BJ (cell line): ENCODE results near the gene KAT6B. TPM values are rescaled to one million over a fixed set of nuclear protein-coding genes. Genes with fewer than 3 reads are reported as not detected.

Source experiments
- CTCF ChIA-PET: fragments of 350-600 bp; formaldehyde crosslinking; extraction: SDS; loops from one replicate; lab custom pipeline; 2021; ENCODE audit warnings: antibody characterized with exemption, inconsistent platforms; lab: Yijun Ruan, JAX
- POLR2A ChIA-PET: fragments of 300-600 bp; sonication (Branson Sonifier 250); formaldehyde crosslinking; extraction: SDS; loops from one replicate; lab custom pipeline; 2021; ENCODE audit warnings: antibody characterized with exemption; lab: Charles Lee
- DNase-seq: peaks from one replicate; pipeline ENCODE4 v3.0.0-alpha.2; 2011; ENCODE audit warnings: low read depth
- H3K27me3 ChIP-seq: 2 replicates; pipeline ENCODE4 v1.6.0; 2011; ENCODE audit warnings: low read length; ENCODE audit not compliant: control insufficient read depth, insufficient read depth
- H3K36me3 ChIP-seq: 2 replicates; pipeline ENCODE4 v1.5.1; 2011; ENCODE audit warnings: low read length; ENCODE audit not compliant: control insufficient read depth, insufficient read depth
- H3K4me3 ChIP-seq: 2 replicates; pipeline ENCODE4 v1.5.1; 2011; ENCODE audit warnings: low read depth, mild to moderate bottlenecking, control low read depth, low read length
- polyA plus RNA-seq: library from polyadenylated mRNA; depleted of rRNA; stranded (reverse); fragments of >200 nt; gene quantifications from 2 replicates; pipeline ENCODE4 v1.2.3, GENCODE V29; 2011
- TF ChIP-seq, protein P1 (sequence below): IDR thresholded peaks from 2 replicates; pipeline ENCODE4 v1.5.1; 2011; ENCODE audit warnings: low read depth, mild to moderate bottlenecking, control low read depth, inconsistent platforms, low read length, moderate library complexity; ENCODE audit not compliant: insufficient read depth

Gene KAT6B
- polyA plus RNA-seq, 1 experiment: 5.1 TPM

GRCh38 chr10:75040576-75040975, 214.2 kb downstream of the KAT6B start:
- POLR2A ChIA-PET: no interaction called here
- TF ChIP-seq, protein P1, sequence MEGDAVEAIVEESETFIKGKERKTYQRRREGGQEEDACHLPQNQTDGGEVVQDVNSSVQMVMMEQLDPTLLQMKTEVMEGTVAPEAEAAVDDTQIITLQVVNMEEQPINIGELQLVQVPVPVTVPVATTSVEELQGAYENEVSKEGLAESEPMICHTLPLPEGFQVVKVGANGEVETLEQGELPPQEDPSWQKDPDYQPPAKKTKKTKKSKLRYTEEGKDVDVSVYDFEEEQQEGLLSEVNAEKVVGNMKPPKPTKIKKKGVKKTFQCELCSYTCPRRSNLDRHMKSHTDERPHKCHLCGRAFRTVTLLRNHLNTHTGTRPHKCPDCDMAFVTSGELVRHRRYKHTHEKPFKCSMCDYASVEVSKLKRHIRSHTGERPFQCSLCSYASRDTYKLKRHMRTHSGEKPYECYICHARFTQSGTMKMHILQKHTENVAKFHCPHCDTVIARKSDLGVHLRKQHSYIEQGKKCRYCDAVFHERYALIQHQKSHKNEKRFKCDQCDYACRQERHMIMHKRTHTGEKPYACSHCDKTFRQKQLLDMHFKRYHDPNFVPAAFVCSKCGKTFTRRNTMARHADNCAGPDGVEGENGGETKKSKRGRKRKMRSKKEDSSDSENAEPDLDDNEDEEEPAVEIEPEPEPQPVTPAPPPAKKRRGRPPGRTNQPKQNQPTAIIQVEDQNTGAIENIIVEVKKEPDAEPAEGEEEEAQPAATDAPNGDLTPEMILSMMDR: no peak
- CTCF ChIA-PET: no interaction called here

GRCh38 chr10:75042292-75042974, 216.0 kb downstream of the KAT6B start:
- TF ChIP-seq, protein P1: no peak
- Histone ChIP-seq H3K27me3 (peaks cover 4% of the 10 kb centered on the region), H3K4me3 (no peak overlapping the region), H3K36me3 (no peaks in the 10 kb centered on the region)
- POLR2A ChIA-PET: no interaction called here
- CTCF ChIA-PET: interaction anchor here (1.2 to 1.3 kb wide), 2 partner anchors 57 to 193 kb away, joined by 3 to 4 read pairs; partner anchors contain the start of gene COMTD1
- DNase-seq: peak; percentile 93

More at GRCh38 chr10:75040576-75040975, 214.2 kb downstream of the KAT6B start:
- no peak for DNase-seq
- Histone ChIP-seq H3K4me3 (no peak overlapping the region), H3K36me3 (no peaks in the 10 kb centered on the region), H3K27me3 (no peaks in the 10 kb centered on the region)

DNA sequence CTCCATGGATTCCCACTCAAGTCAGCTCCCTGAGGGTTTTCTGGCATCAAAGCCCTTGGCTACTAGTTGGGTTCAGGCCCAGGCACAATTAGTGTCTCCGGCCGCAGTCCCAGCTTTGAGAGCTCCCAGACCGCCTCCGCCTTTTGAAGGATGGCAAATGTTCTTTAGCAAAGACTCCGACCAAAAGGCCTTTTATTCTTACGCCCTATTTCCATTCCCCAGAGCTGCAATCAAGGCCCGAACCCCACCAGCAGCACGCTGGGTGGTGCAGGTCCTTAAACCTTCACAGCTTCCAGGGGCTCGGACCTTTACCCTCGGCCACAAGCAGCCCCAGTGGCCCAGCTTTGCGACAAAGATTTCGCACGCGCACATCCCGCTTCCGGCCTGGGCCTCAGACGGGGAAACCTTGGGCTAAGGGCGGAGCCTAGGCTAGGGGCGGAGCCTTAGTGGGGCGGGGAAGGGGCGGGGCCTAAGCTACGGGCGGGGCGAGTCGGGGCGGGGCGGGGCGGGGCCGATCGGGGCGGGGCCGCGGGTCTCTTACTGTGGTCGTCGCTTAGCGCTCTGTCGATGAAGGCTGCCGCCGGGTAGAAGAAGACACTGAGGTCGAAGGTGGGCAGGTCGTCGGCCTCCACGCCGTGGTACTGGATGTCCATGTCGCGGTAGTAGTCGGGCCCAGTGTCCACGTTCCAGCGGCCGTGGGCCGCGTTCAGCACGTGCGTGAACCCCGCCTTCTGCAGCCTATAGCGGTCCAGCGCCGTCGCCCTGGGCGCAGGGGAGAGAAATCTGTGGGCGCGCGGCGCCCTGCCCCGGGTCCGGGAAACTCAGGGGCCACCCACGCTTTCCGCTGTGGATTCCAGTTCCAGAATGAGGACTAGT, 217.1 kb downstream of the KAT6B start:
- TF ChIP-seq, protein P1: no peak
- no peaks in the 10 kb centered on the region for H3K36me3 ChIP-seq
- POLR2A ChIA-PET: no interaction called here
- DNase-seq: no peak
- H3K27me3 ChIP-seq: peaks cover 4% of the 10 kb centered on the region
- CTCF ChIA-PET: interaction anchor here (1.3 kb wide), 1 partner anchor 192 kb away, joined by 3 read pairs; the partner anchor contains the start of gene COMTD1
- H3K4me3 ChIP-seq: no peak overlapping the region

DNA sequence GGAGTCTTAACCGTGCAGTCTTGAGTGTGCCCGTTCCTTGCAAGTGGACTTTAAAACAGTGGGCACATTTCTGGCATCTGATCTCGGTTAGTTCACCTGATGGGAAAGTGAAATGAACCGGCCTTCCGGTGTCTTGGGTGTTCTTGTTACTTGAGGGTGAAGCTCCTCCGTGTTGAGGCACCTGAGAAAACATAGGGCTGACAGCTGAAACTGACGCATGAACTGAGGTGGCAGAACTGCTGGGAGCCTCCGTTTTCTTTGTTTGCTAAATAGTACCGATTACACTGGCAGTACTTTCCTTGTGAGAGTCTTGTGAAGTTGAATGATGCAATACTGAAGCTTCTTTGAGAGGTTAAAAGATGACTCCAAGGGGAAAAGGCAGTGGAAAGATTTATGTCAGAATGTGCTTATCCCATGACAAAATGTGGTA, 222.3 kb downstream of the KAT6B start:
- CTCF ChIA-PET: interaction anchor here (0.6 kb wide), 1 partner anchor 152 kb away, joined by 5 read pairs; no protein-coding TSS in a partner anchor
- H3K36me3 ChIP-seq: no peaks in the 10 kb centered on the region
- POLR2A ChIA-PET: no interaction called here
- H3K4me3 ChIP-seq: no peak overlapping the region
- TF ChIP-seq, protein P1: no peak
- no peak for DNase-seq
- peaks cover 4% of the 10 kb centered on the region for H3K27me3 ChIP-seq
